RWPE2 (cell line): Measurements from ENCODE around the gene BPIFB6.

ENCODE experiments used
- ATAC-seq: fragments of 200-7000 bp; cut with Tn5 transposase; 3 replicates; pipeline ENCODE4 v1.9.1; 2021; ENCODE audit warnings: low read depth
- DNase-seq: peaks from one replicate; pipeline ENCODE4 v3.0.0-alpha.2; 2020; ENCODE audit warnings: low spot score
- H3K27ac ChIP-seq: fragments of 450-650 bp; 2 replicates; pipeline ENCODE4 v1.5.1; 2017; ENCODE audit warnings: mild to moderate bottlenecking; ENCODE audit not compliant: poor library complexity, severe bottlenecking
- H3K27me3 ChIP-seq: fragments of 250-450 bp; sonication (Bioruptor Pico); 2 replicates; pipeline ENCODE4 v1.5.1; 2021; ENCODE audit warnings: mild to moderate bottlenecking, moderate library complexity; ENCODE audit not compliant: insufficient read depth, poor library complexity, severe bottlenecking
- H3K36me3 ChIP-seq: fragments of 250-450 bp; sonication (Bioruptor Pico); 2 replicates; pipeline ENCODE4 v1.5.1; 2020; ENCODE audit warnings: low read depth, mild to moderate bottlenecking, moderate library complexity
- H3K4me1 ChIP-seq: fragments of 250-450 bp; sonication (Bioruptor Pico); 2 replicates; pipeline ENCODE4 v1.5.1; 2021; ENCODE audit warnings: mild to moderate bottlenecking, moderate library complexity; ENCODE audit not compliant: insufficient read depth, poor library complexity, severe bottlenecking
- H3K4me3 ChIP-seq: fragments of 250-450 bp; sonication (Bioruptor Pico); 2 replicates; pipeline ENCODE4 v1.5.1; 2021; ENCODE audit warnings: mild to moderate bottlenecking, moderate library complexity; ENCODE audit not compliant: severe bottlenecking
- H3K9me3 ChIP-seq: fragments of 250-450 bp; sonication (Bioruptor Pico); 2 replicates; pipeline ENCODE4 v1.5.1; 2021; ENCODE audit warnings: mild to moderate bottlenecking, moderate library complexity; ENCODE audit not compliant: severe bottlenecking
- CTCF ChIP-seq: fragments of 450-650 bp; IDR thresholded peaks from one replicate; pipeline ENCODE4 v1.5.1; 2017; ENCODE audit warnings: mild to moderate bottlenecking, moderate library complexity; ENCODE audit not compliant: poor library complexity, severe bottlenecking

BPIFB6 gene

GRCh38 chr20:33006776-33007375, 24.6 kb upstream of the BPIFB6 start:
- Histone ChIP-seq H3K4me3 (no peak overlapping the region), H3K4me1 (no peaks in the 10 kb centered on the region), H3K27me3 (peaks cover 23% of the 10 kb centered on the region), H3K27ac (no peak overlapping the region), H3K36me3 (no peaks in the 10 kb centered on the region), H3K9me3 (no peaks in the 10 kb centered on the region)
- no peak for ATAC-seq
- no peak for TF ChIP-seq CTCF
- DNase-seq = no peak

- DNase-seq = no peak
- Histone ChIP-seq H3K9me3 (no peaks in the 10 kb centered on the region), H3K27me3 (peaks cover 31% of the 10 kb centered on the region), H3K36me3 (no peaks in the 10 kb centered on the region), H3K27ac (no peak within 1 kb of the TSS), H3K4me3 (no peak within 1 kb of the TSS), H3K4me1 (no peaks in the 10 kb centered on the region)
- ATAC-seq = no peak
- no peak for TF ChIP-seq CTCF
These were observed 23.8 kb upstream of the BPIFB6 start, which contains the start of gene BPIFB2 for GRCh38 chr20:33007376-33008335. TSS of gene BPIFB2 (plus strand) at chr20:33007704. CDS start at chr20:33008575, 871 bp downstream.

GRCh38 chr20:33008336-33009213, 22.9 kb upstream of the BPIFB6 start:
- no peak for TF ChIP-seq CTCF
- ATAC-seq = no peak
- peaks cover 36% of the 10 kb centered on the region for H3K27me3 ChIP-seq

GRCh38 chr20:33009214-33010132, 22.0 kb upstream of the BPIFB6 start:
- DNase-seq (no peak), ATAC-seq (no peak)
- Histone ChIP-seq H3K27me3 (peaks cover 36% of the 10 kb centered on the region), H3K9me3 (no peaks in the 10 kb centered on the region), H3K4me1 (no peaks in the 10 kb centered on the region), H3K36me3 (no peaks in the 10 kb centered on the region), H3K4me3 (no peak overlapping the region), H3K27ac (no peak overlapping the region)
- no peak for TF ChIP-seq CTCF

More at GRCh38 chr20:33008336-33009213, 22.9 kb upstream of the BPIFB6 start:
- Histone ChIP-seq H3K4me1 (no peaks in the 10 kb centered on the region), H3K27ac (no peak overlapping the region), H3K9me3 (no peaks in the 10 kb centered on the region), H3K4me3 (no peak overlapping the region), H3K36me3 (no peaks in the 10 kb centered on the region)
- no peak for DNase-seq
